Ascending aorta (tissue), 2 donors: ENCODE data around the gene TFB1M. TPM values are rescaled to one million over a fixed set of nuclear protein-coding genes. Genes with fewer than 3 reads are reported as not detected.

Experiments used
- DNase-seq, 2 donors: peaks; one replicate each; pipeline ENCODE4 v3.0.0-alpha.2; 2019; ENCODE audit warnings: low spot score in 2 of 2
- H3K27ac ChIP-seq, 2 donors: fragments of 200-600 bp; sonication (generic); one replicate each; pipeline ENCODE4 v1.5.1; 2016 to 2017; ENCODE audit warnings: mild to moderate bottlenecking in 1 of 2
- H3K27me3 ChIP-seq: fragments of 200-600 bp; sonication (generic); one replicate; pipeline ENCODE4 v1.5.1; 2017
- H3K36me3 ChIP-seq, 2 donors: fragments of 200-600 bp; sonication (generic); one replicate each; pipeline ENCODE4 v1.5.1; 2016
- H3K4me1 ChIP-seq, 2 donors: fragments of 200-600 bp; sonication (generic); one replicate each; pipeline ENCODE4 v1.5.1; 2016 to 2017; ENCODE audit warnings: mild to moderate bottlenecking in 1 of 2
- H3K4me3 ChIP-seq, 2 donors: fragments of 200-600 bp; sonication (generic); one replicate each; pipeline ENCODE4 v1.5.1; 2016 to 2017; ENCODE audit warnings: mild to moderate bottlenecking in 1 of 2
- H3K9me3 ChIP-seq, 2 donors: fragments of 200-600 bp; sonication (generic); one replicate each; pipeline ENCODE4 v1.5.1; 2016
- CTCF ChIP-seq, 3 experiments: fragments of 200-600 bp in 2 of 3; fragments of 450-650 bp in 1 of 3; sonication (generic) in 2 of 3; IDR thresholded peaks; one replicate each; pipeline ENCODE4 v1.5.1; 2016 to 2019; ENCODE audit warnings: antibody characterized with exemption in 3 of 3, mild to moderate bottlenecking in 1 of 3, moderate library complexity in 1 of 3
- intact Hi-C: fragments of 100-400 bp; cut with DNase I; formaldehyde crosslinking; loops from one replicate; pipeline ENCODE4 v1.15.1; 2023
- total RNA-seq: library from RNA; depleted of rRNA; stranded (reverse); fragments of >200 nt; gene quantifications from one replicate; pipeline ENCODE4 v1.1.0, GENCODE V29; 2016

The TFB1M gene
- total RNA-seq, 1 donor from 2014 or later = 2.9 TPM

GRCh38 chr6:155351273-155352129 is 37.2 kb upstream of the TFB1M start:
- Histone ChIP-seq H3K4me1 (no peaks in the 10 kb centered on the region), H3K9me3 (peaks cover 9 to 36% of the 10 kb centered on the region in 2 donors), H3K27ac (no peak overlapping the region), H3K27me3 (no peaks in the 10 kb centered on the region), H3K36me3 (no peaks in the 10 kb centered on the region), H3K4me3 (no peak overlapping the region)
- intact Hi-C loops = no loop called here
- TF ChIP-seq CTCF (IDR thresholded peaks at IDR 0.05) = no peak
- DNase-seq = no peak

- Histone ChIP-seq H3K36me3 (no peaks in the 10 kb centered on the region), H3K4me3 (no peak overlapping the region), H3K9me3 (peaks cover 9 to 44% of the 10 kb centered on the region in 2 donors), H3K27me3 (no peaks in the 10 kb centered on the region), H3K27ac (no peak overlapping the region), H3K4me1 (no peaks in the 10 kb centered on the region)
- no peak for DNase-seq
- intact Hi-C loops = no loop called here
- no peak for TF ChIP-seq CTCF (IDR thresholded peaks at IDR 0.05)
Measured at GRCh38 chr6:155349956-155350355, 35.7 kb upstream of the TFB1M start.

GRCh38 chr6:155349129-155349528 is 34.8 kb upstream of the TFB1M start:
- Histone ChIP-seq H3K27me3 (no peaks in the 10 kb centered on the region), H3K4me3 (no peak overlapping the region), H3K9me3 (peaks cover 9 to 36% of the 10 kb centered on the region in 2 donors), H3K4me1 (no peaks in the 10 kb centered on the region), H3K27ac (no peak overlapping the region), H3K36me3 (no peaks in the 10 kb centered on the region)
- no peak for TF ChIP-seq CTCF (IDR thresholded peaks at IDR 0.05)
- intact Hi-C loops = no loop called here
- no peak for DNase-seq

- no peak overlapping the region for H3K4me3 ChIP-seq
- H3K9me3 ChIP-seq = peaks cover 9 to 25% of the 10 kb centered on the region in 2 donors
- no peak for TF ChIP-seq CTCF (IDR thresholded peaks at IDR 0.05)
- intact Hi-C loops = no loop called here
- no peaks in the 10 kb centered on the region for H3K4me1 ChIP-seq
- H3K36me3 ChIP-seq = no peaks in the 10 kb centered on the region
- no peaks in the 10 kb centered on the region for H3K27me3 ChIP-seq
- H3K27ac ChIP-seq = no peak overlapping the region
- no peak for DNase-seq
Measured at GRCh38 chr6:155347800-155348199, 33.5 kb upstream of the TFB1M start.

- Histone ChIP-seq H3K9me3 (peaks cover 9 to 25% of the 10 kb centered on the region in 2 donors), H3K36me3 (no peaks in the 10 kb centered on the region)
Measured at GRCh38 chr6:155346957-155347356, 32.7 kb upstream of the TFB1M start.

More at GRCh38 chr6:155346957-155347356, 32.7 kb upstream of the TFB1M start:
- intact Hi-C loops = no loop called here
- Histone ChIP-seq H3K27ac (no peak overlapping the region), H3K27me3 (no peaks in the 10 kb centered on the region), H3K4me3 (no peak overlapping the region), H3K4me1 (no peaks in the 10 kb centered on the region)
- no peak for TF ChIP-seq CTCF (IDR thresholded peaks at IDR 0.05)
- DNase-seq = no peak
